Adrenal gland (tissue), 12 donors: ENCODE data around the gene SLC22A13. TPM values are rescaled to one million over a fixed set of nuclear protein-coding genes. Genes with fewer than 3 reads are reported as not detected.

Experiments
- DNase-seq, 7 donors: peaks; one replicate each; pipeline ENCODE4 v3.0.0-alpha.2; 2019 to 2020
- H3K27ac ChIP-seq, 5 donors: fragments of 200-600 bp; sonication (generic) in 4 of 5; 1 replicate in 3 of 5; 2 replicates in 2 of 5; pipeline versions ENCODE4 v1.5.1 to v1.8.0; 2016 to 2020; ENCODE audit warnings: mild to moderate bottlenecking in 1 of 5
- H3K27me3 ChIP-seq: fragments of 200-600 bp; 2 replicates; pipeline ENCODE4 v1.8.0; 2021
- H3K36me3 ChIP-seq, 2 donors: fragments of 200-600 bp; replicated peaks in 1 of 2; 1 replicate in 1 of 2; 2 replicates in 1 of 2; pipeline versions ENCODE4 v1.5.1 to v1.8.0; 2018 to 2022
- H3K4me1 ChIP-seq, 2 donors: fragments of 200-600 bp; replicated peaks in 1 of 2; 1 replicate in 1 of 2; 2 replicates in 1 of 2; pipeline versions ENCODE4 v1.5.1 to v1.8.0; 2018 to 2021
- H3K4me3 ChIP-seq, 4 donors: fragments of 200-600 bp; sonication (generic) in 3 of 4; one replicate each; pipeline ENCODE4 v1.5.1; 2016 to 2018
- H3K9me3 ChIP-seq, 3 donors: fragments of 200-600 bp; sonication (generic) in 1 of 3; replicated peaks in 1 of 3; 1 replicate in 2 of 3; 2 replicates in 1 of 3; pipeline versions ENCODE4 v1.5.1 to v1.8.0; 2016 to 2021
- POLR2A ChIP-seq, 2 donors: fragments of 450-650 bp; IDR thresholded peaks; one replicate each; pipeline ENCODE4 v1.6.1; 2017; ENCODE audit warnings: antibody characterized with exemption in 2 of 2, mild to moderate bottlenecking in 2 of 2, moderate library complexity in 1 of 2
- WGBS, 4 donors: extraction: QIAGEN DNeasy Blood & Tissue Kit in 2 of 4; methylation state at CpG; one replicate each; pipeline versions ENCODE4 v1.1.5 to v1.1.7; 2013 to 2017; 5-methylcytosine and 5-hydroxymethylcytosine counted together
- intact Hi-C, 2 donors: fragments of 100-400 bp; cut with DNase I; formaldehyde crosslinking; loops; one replicate each; pipeline versions ENCODE4 v1.14.1 to v1.15.0; 2022 to 2023
- polyA plus RNA-seq, 3 donors: library from polyadenylated mRNA; stranded (reverse); fragments of 200-250 nt in 2 of 3; fragments of 350-450 nt in 1 of 3; fragmentation: Illumina TruSeq in 1 of 3; extraction: RNeasy Lipid Tissue Mini Kit (QIAGEN cat#74804) in 1 of 3; gene quantifications; one replicate each; pipeline ENCODE4 v1.2.3, GENCODE V29; 2013 to 2014
- total RNA-seq, 9 donors: library from RNA; depleted of rRNA in 4 of 9; stranded (reverse); fragments of >200 nt in 4 of 9; fragments of 120-200 nt in 1 of 9; fragmentation: NEBNext Ultra II Directional in 1 of 9; extraction: Animal tissue kit (Norgen Biotek cat#: 25700) in 1 of 9; gene quantifications; one replicate each; pipeline versions ENCODE4 v1.1.0 to v1.2.4, GENCODE V29; 2013 to 2023
- TF ChIP-seq, protein P1 (sequence below), 6 experiments: fragments of 450-650 bp in 4 of 6; fragments of 200-600 bp in 2 of 6; sonication (generic) in 1 of 6; IDR thresholded peaks; 1 replicate in 5 of 6; 2 replicates in 1 of 6; pipeline versions ENCODE4 v1.5.1 to v1.8.0; 2016 to 2021; ENCODE audit warnings: antibody characterized with exemption in 6 of 6, mild to moderate bottlenecking in 2 of 6, moderate library complexity in 1 of 6
- donor health status: healthy with polysubstance abuse.
- donor health status: Bipolar disorder and iron deficiency.
- donor health status: DM: yes; HTN: yes; CAD: no.
- donor health status: DM: no; HTN: no; CAD: no.
- donor health status: DM: no; HTN: no; CAD: no.
- donor health status: DM: yes; HTN: yes; CAD: no.

SLC22A13 gene
- total and polyA plus RNA-seq, 12 donors, result 0.06 to 0.42 (median 0.21) TPM; not detected in 6

DNA sequence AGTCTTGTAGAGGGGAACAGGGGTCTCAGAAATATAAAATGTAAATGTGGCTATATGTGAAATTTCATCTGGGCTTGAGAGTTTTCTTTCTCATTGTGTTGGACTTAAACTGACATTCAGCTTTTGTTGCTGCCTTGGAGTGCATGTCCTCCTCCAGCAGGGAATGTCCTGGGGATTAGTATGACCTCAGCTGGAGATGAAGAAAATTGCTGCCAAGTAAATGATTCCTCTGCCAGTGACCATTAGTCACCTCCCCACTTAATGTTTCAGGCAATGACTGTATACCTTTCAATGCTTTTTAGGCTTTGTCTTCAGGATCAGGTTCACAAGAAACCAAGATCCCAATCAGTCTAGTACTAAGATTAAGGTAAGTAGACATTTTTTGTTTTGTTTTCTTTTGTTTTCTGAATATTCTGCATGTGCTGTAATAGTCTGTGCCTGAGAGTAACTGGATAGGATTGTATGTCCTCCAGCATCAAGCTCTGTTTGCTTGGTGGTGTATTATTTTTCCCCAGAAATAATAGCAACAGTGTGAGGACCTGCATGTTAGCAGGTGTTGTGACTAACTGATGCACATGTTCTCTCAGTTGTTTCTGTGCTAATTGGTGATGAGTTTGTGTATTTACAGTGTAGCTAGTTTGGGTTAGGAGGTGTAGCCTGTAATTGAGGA is 18.1 kb upstream of the SLC22A13 start:
- H3K4me3 ChIP-seq, result no peak overlapping the region
- intact Hi-C loops, result loop anchor here in 1 of 2 donors (10.0 kb wide), 1 partner anchor 123 kb away; no protein-coding TSS in a partner anchor
- peak; percentile 44 to 76 (median 61) for DNase-seq
- H3K27ac ChIP-seq, result peak overlapping the region in 2 of 5 donors; percentile 45 to 47
- no peaks in the 10 kb centered on the region for H3K9me3 ChIP-seq
- TF ChIP-seq, protein P1, sequence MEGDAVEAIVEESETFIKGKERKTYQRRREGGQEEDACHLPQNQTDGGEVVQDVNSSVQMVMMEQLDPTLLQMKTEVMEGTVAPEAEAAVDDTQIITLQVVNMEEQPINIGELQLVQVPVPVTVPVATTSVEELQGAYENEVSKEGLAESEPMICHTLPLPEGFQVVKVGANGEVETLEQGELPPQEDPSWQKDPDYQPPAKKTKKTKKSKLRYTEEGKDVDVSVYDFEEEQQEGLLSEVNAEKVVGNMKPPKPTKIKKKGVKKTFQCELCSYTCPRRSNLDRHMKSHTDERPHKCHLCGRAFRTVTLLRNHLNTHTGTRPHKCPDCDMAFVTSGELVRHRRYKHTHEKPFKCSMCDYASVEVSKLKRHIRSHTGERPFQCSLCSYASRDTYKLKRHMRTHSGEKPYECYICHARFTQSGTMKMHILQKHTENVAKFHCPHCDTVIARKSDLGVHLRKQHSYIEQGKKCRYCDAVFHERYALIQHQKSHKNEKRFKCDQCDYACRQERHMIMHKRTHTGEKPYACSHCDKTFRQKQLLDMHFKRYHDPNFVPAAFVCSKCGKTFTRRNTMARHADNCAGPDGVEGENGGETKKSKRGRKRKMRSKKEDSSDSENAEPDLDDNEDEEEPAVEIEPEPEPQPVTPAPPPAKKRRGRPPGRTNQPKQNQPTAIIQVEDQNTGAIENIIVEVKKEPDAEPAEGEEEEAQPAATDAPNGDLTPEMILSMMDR (IDR thresholded peaks at IDR 0.05), result peak in 5 of 6 experiments; percentile 28 to 51 (median 38)
- TF ChIP-seq POLR2A (IDR thresholded peaks at IDR 0.05), result no peak
- peaks cover 3 to 4% of the 10 kb centered on the region in 2 donors for H3K4me1 ChIP-seq
- H3K27me3 ChIP-seq, result no peaks in the 10 kb centered on the region
- peaks cover 0 to 37% of the 10 kb centered on the region in 2 donors for H3K36me3 ChIP-seq

DNA sequence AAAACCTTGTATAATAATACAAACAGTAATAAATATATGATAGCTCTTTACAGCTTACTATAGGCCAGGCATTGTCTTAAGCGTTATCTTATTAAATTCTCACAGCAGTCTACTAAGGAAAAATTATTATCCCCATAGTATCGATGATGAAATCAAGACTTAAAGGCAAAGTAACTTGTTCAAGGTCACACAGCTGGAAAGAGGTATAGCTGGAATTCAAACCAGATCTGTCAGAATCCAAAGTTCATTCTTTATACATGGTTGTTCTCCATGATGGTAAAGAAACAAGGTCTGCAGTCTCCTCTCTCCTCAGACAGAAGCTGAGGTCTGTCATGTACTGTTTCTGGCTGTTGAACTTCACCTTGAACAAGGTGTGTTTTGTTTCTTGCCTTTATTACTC is 15.4 kb upstream of the SLC22A13 start:
- 89 to 94% (median 91%) methylated on average over 2 of the region's 2 CpGs for WGBS, 4 donors
- no peak overlapping the region for H3K27ac ChIP-seq
- peaks cover 0 to 56% of the 10 kb centered on the region in 2 donors for H3K36me3 ChIP-seq
- intact Hi-C loops, result no loop called here
- H3K9me3 ChIP-seq, result no peaks in the 10 kb centered on the region
- H3K27me3 ChIP-seq, result no peaks in the 10 kb centered on the region
- peaks cover 3 to 4% of the 10 kb centered on the region in 2 donors for H3K4me1 ChIP-seq
- TF ChIP-seq POLR2A (IDR thresholded peaks at IDR 0.05), result no peak
- TF ChIP-seq, protein P1 (IDR thresholded peaks at IDR 0.05), result no peak
- DNase-seq, result no peak
- no peak overlapping the region for H3K4me3 ChIP-seq

DNA sequence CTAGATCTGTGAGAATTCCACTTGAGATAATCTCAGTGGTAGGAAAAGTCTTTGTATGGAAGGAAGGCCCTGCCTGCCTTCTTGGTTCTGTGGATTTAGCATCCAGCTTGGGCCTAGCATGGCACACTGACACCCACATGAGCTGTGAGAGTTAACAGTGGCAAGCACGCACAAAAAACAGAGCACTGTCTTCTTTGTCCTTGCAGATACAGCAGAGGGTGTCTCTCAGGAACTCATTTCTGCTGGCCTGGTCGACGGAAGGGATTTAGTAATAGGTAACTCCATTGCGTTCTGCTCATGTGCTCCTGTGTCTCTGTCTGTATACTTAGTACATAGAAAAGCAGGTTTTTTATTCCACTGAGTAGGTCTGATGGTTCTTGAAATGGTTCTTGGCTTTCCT is 14.4 kb upstream of the SLC22A13 start:
- Histone ChIP-seq H3K4me3 (no peak overlapping the region), H3K27me3 (no peaks in the 10 kb centered on the region), H3K4me1 (peaks cover 10% of the 10 kb centered on the region in 2 donors), H3K36me3 (peaks cover 0 to 56% of the 10 kb centered on the region in 2 donors), H3K27ac (no peak overlapping the region), H3K9me3 (no peaks in the 10 kb centered on the region)
- no peak for DNase-seq
- 87 to 96% (median 93%) methylated on average over 4 of the region's 4 CpGs for WGBS, 4 donors
- intact Hi-C loops, result no loop called here
- TF ChIP-seq, protein P1 (IDR thresholded peaks at IDR 0.05), result no peak
- TF ChIP-seq POLR2A (IDR thresholded peaks at IDR 0.05), result no peak

DNA sequence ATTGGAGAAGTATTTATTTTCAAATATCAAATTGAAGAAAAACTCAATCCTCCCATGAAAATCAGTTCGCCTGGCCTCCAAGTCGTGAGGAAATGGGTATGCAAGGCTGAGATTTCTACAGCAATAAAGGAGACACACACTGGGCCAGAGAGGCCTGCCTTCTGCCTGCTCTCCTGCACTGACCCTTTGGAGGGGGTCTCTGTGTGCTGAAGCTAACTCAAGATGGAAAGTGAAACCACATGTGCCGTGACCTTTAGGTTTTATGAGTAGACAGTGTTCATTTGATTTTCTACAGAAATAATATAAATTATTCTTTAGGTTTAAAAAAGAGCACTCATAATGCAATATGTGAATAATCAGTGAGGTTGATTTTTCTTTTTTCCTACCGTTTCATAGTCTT is 11.9 kb upstream of the SLC22A13 start:
- Histone ChIP-seq H3K4me1 (peaks cover 10 to 19% of the 10 kb centered on the region in 2 donors), H3K4me3 (no peak overlapping the region), H3K27ac (no peak overlapping the region), H3K36me3 (peaks cover 0 to 53% of the 10 kb centered on the region in 2 donors), H3K9me3 (no peaks in the 10 kb centered on the region), H3K27me3 (no peaks in the 10 kb centered on the region)
- intact Hi-C loops, result no loop called here
- 93 to 97% (median 97%) methylated on average over 4 of the region's 4 CpGs for WGBS, 4 donors
- TF ChIP-seq, protein P1 (IDR thresholded peaks at IDR 0.05), result no peak
- TF ChIP-seq POLR2A (IDR thresholded peaks at IDR 0.05), result no peak
- no peak for DNase-seq
